HL-60 (cell line): ENCODE data around the gene HS3ST4.

Experiments
- DNase-seq, 2 experiments: peaks; one replicate each; pipeline ENCODE4 v3.0.0-alpha.2; 2010 to 2020; ENCODE audit warnings: low read depth in 1 of 2, low spot score in 1 of 2
- H3K27ac ChIP-seq: fragments of 250-450 bp; sonication (Bioruptor Pico); replicated peaks from 2 replicates; pipeline ENCODE4 v1.5.1; 2020; ENCODE audit warnings: mild to moderate bottlenecking, moderate library complexity
- H3K27me3 ChIP-seq: fragments of 250-450 bp; sonication (Bioruptor Pico); 2 replicates; pipeline ENCODE4 v1.5.1; 2021; ENCODE audit warnings: mild to moderate bottlenecking, moderate library complexity; ENCODE audit not compliant: insufficient read depth, poor library complexity, severe bottlenecking
- H3K4me3 ChIP-seq: replicated peaks from 2 replicates; pipeline ENCODE4 v1.5.1; 2011; ENCODE audit warnings: mild to moderate bottlenecking, control low read depth, low read length; ENCODE audit not compliant: insufficient read depth
- CTCF ChIP-seq: IDR thresholded peaks from one replicate; pipeline ENCODE4 v1.5.1; 2011; ENCODE audit warnings: low read length, control low read depth, inconsistent platforms; ENCODE audit not compliant: insufficient read depth
- GABPA ChIP-seq: IDR thresholded peaks from 2 replicates; pipeline ENCODE4 v1.6.1; 2012; ENCODE audit warnings: low read depth
- POLR2AphosphoS5 ChIP-seq: IDR thresholded peaks from 2 replicates; pipeline ENCODE4 v1.6.1; 2012; ENCODE audit warnings: low read depth
- REST ChIP-seq: IDR thresholded peaks from 2 replicates; pipeline ENCODE4 v1.6.1; 2012; ENCODE audit warnings: low read depth; ENCODE audit not compliant: insufficient replicate concordance
- SPI1 ChIP-seq: IDR thresholded peaks from 2 replicates; pipeline ENCODE4 v1.6.1; 2012; ENCODE audit warnings: low read depth, mild to moderate bottlenecking, borderline replicate concordance

Gene HS3ST4

GRCh38 chr16:25785361-25785760, 93.6 kb downstream of the HS3ST4 start:
- Histone ChIP-seq H3K27me3 (no peaks in the 10 kb centered on the region), H3K27ac (no peak overlapping the region), H3K4me3 (no peak overlapping the region)
- no peak for TF ChIP-seq REST
- no peak for TF ChIP-seq SPI1
- no peak for TF ChIP-seq CTCF
- DNase-seq, result no peak

GRCh38 chr16:25786748-25787147, 95.0 kb downstream of the HS3ST4 start:
- H3K27ac ChIP-seq, result no peak overlapping the region
- no peak overlapping the region for H3K4me3 ChIP-seq
- DNase-seq, result no peak
- TF ChIP-seq GABPA (no peak), SPI1 (no peak), CTCF (no peak), REST (no peak), POLR2AphosphoS5 (no peak)
- H3K27me3 ChIP-seq, result no peaks in the 10 kb centered on the region

GRCh38 chr16:25788637-25789036, 96.9 kb downstream of the HS3ST4 start:
- TF ChIP-seq REST, result no peak
- no peak for DNase-seq
- Histone ChIP-seq H3K4me3 (no peak overlapping the region), H3K27me3 (peaks cover 3% of the 10 kb centered on the region), H3K27ac (no peak overlapping the region)

GRCh38 chr16:25796239-25796638, 104.5 kb downstream of the HS3ST4 start:
- Histone ChIP-seq H3K27me3 (peaks cover 3% of the 10 kb centered on the region), H3K4me3 (no peak overlapping the region), H3K27ac (no peak overlapping the region)
- TF ChIP-seq GABPA (no peak), CTCF (no peak), SPI1 (no peak), REST (no peak), POLR2AphosphoS5 (no peak)
- no peak for DNase-seq
